Measurements from ENCODE around the gene SETBP1. TPM values are rescaled to one million over a fixed set of nuclear protein-coding genes. Genes with fewer than 3 reads are reported as not detected.
A peak's percentile ranks its signal among the peaks of the same experiment; 100 is the strongest.

The SETBP1 gene
- total RNA-seq, 1 donor from 2014 or later = 25.8 TPM

DNA sequence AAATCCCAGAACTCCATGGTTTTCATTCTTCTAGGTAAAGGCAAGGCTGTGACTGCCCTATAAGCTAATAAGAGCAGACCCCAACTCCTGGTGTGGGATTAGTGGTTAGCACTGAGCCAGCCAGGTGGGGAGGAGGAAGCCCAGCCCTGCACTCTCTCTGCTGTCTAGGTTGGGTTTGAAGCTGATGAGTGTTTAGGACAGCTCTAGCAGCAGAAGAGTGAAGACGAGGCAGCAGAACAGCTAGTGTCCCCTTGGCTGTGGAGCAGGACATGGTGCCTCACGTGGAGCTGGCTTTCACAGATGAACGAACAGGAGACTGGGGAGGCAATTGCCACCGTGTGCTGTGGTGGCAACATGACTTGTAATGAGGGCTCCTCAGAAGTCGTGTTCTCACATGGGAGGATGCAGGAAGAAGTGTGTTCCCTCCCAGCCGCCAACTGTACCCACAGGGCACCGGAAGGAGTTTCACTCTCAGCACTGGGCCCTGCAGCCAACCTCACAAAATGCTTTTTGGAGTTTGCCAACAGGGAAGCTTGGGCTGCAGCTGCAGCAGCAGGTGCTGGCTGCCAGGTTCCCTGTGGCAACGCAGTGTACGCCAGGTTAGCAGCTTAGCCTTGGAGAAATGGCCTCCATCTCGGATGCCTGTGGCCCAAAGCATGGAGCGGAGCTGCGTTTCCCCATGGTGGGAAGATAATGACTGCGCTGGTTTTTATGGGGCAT, 328.2 kb downstream of the SETBP1 start:
- Histone ChIP-seq H3K9me3 (no peaks in the 10 kb centered on the region), H3K27me3 (ENCODE audit: low read depth) (no peaks in the 10 kb centered on the region), H3K36me3 (no peaks in the 10 kb centered on the region), H3K27ac (no peak overlapping the region), H3K4me3 (no peak overlapping the region), H3K4me1 (no peaks in the 10 kb centered on the region)
- intact Hi-C loops (cut with DNase I) = no loop called here
- ATAC-seq (no peak), DNase-seq (no peak)
- TF ChIP-seq CTCF (IDR thresholded peaks at IDR 0.05) = no peak

DNA sequence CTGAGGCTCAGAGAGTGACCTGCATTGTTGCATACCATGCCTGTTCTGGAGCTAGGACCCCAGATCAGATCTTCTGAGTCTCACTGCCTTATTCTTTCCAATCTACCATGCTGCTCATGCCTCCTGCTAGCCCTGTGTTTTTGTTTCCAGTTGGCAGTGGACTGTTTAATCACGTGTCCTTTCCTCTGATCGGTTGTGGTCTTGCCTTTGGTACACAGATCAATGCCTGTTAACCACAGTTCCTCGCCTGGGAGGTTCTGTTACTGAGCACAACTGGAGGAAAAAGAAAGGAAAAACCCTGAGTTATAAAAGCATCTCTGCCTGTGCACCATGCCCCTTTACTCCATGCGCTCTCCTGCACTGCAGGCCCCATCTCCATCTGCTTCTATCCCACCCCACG, 329.1 kb downstream of the SETBP1 start:
- intact Hi-C loops (cut with DNase I) = no loop called here
- TF ChIP-seq CTCF (IDR thresholded peaks at IDR 0.05) = no peak

DNA sequence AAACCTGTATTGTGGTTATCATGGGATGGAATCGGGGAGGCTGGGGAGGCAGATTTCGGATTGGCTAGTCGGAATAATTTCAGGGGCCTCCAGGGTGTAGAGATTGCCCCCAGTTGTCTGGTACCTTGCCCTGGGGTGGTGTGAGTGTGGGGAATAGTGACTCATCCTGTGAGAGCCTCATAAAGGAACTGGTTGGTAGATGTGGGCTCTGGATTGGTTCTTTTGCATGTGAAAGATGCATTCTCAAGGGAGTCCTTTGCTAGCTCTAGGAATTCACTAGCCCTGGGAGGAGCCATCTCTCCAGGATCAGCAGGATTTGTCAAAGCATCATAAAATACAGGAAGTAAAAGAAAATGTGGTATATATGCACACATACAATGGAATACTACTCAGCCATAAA, 331.6 kb downstream of the SETBP1 start:
- Histone ChIP-seq H3K27ac (no peak overlapping the region), H3K36me3 (no peaks in the 10 kb centered on the region), H3K4me3 (no peak overlapping the region), H3K27me3 (ENCODE audit: low read depth) (no peaks in the 10 kb centered on the region), H3K9me3 (no peaks in the 10 kb centered on the region), H3K4me1 (peaks cover 3% of the 10 kb centered on the region)
- no peak for TF ChIP-seq CTCF (IDR thresholded peaks at IDR 0.05)
- no peak for DNase-seq
- intact Hi-C loops (cut with DNase I) = no loop called here
- no peak for ATAC-seq

More for the DNA sequence above, 329.1 kb downstream of the SETBP1 start:
- ATAC-seq (no peak), DNase-seq (no peak)
- no peak overlapping the region for H3K4me3 ChIP-seq
- H3K27me3 ChIP-seq (ENCODE audit: low read depth) = no peaks in the 10 kb centered on the region
- no peaks in the 10 kb centered on the region for H3K9me3 ChIP-seq
- peaks cover 3% of the 10 kb centered on the region for H3K4me1 ChIP-seq
- H3K36me3 ChIP-seq = no peaks in the 10 kb centered on the region
- H3K27ac ChIP-seq = no peak overlapping the region

DNA sequence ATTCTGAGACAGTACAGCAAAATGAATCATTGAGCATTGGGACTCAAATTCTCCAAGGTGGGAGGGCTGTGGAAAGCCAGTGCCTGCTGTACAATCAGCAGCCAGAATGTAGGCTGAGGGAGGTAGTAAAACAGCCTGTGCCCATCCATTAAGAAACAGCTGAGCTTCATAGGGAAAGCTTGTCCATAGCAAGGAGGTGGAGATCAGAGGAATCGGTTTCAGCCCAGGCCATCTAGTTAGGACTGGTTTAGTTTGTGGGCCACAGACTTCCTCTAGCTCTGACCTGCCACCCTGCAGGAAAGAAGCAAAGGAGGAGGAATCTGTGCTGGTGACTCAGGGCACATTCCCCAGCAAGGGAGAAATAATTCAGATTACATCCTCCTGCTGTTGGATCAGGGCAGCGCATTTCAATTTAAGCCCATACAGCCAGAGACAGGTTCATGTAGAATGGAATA, 333.4 kb downstream of the SETBP1 start:
- peak overlapping the region; percentile 41 for H3K27ac ChIP-seq
- intact Hi-C loops (cut with DNase I) = no loop called here
- no peak overlapping the region for H3K4me3 ChIP-seq
- ATAC-seq = no peak
- no peaks in the 10 kb centered on the region for H3K9me3 ChIP-seq
- no peaks in the 10 kb centered on the region for H3K27me3 ChIP-seq (ENCODE audit: low read depth)
- TF ChIP-seq CTCF (IDR thresholded peaks at IDR 0.05) = no peak
- H3K4me1 ChIP-seq = peaks cover 3% of the 10 kb centered on the region
- DNase-seq = no peak
- H3K36me3 ChIP-seq = no peaks in the 10 kb centered on the region

GRCh38 chr18:45015788-45016128, 335.1 kb downstream of the SETBP1 start:
- Histone ChIP-seq H3K9me3 (no peaks in the 10 kb centered on the region), H3K4me3 (no peak overlapping the region), H3K27ac (no peak overlapping the region), H3K4me1 (peaks cover 3% of the 10 kb centered on the region), H3K36me3 (no peaks in the 10 kb centered on the region), H3K27me3 (ENCODE audit: low read depth) (no peaks in the 10 kb centered on the region)
- no peak for TF ChIP-seq CTCF (IDR thresholded peaks at IDR 0.05)
- no peak for ATAC-seq
- intact Hi-C loops (cut with DNase I) = no loop called here
- no peak for DNase-seq

Data from lower lobe of right lung (tissue), 2 donors.